OCI-LY7 (cell line): ENCODE results near the gene OSTC. TPM values are rescaled to one million over a fixed set of nuclear protein-coding genes. Genes with fewer than 3 reads are reported as not detected.

ENCODE experiments used
- BruUV-seq: library from RNA; stranded (reverse); fragments of 400-500 nt; replicated peaks from 2 replicates; lab custom pipeline; 2021; lab: Mats Ljungman, UMichigan
- CTCF ChIA-PET: fragments of 300-600 bp; sonication (Branson Sonifier 250); formaldehyde crosslinking; loops from one replicate; lab custom pipeline; 2022; ENCODE audit warnings: antibody characterized with exemption; ENCODE audit not compliant: unreplicated experiment; lab: Charles Lee
- POLR2A ChIA-PET: fragments of 300-600 bp; sonication (Branson Sonifier 250); formaldehyde crosslinking; loops from one replicate; lab custom pipeline; 2022; ENCODE audit warnings: antibody characterized with exemption; lab: Charles Lee
- DNase-seq: peaks from one replicate; pipeline ENCODE4 v3.0.0-alpha.2; 2015; ENCODE audit warnings: low spot score
- H2AFZ ChIP-seq: fragments of 200-600 bp; sonication (generic), shearing (Covaris generic); 2 replicates; pipeline ENCODE4 v1.6.1; 2014; ENCODE audit warnings: mild to moderate bottlenecking, antibody characterized with exemption, low read length, moderate library complexity
- H3K27ac ChIP-seq: fragments of 200-600 bp; sonication (generic); 2 replicates; pipeline ENCODE4 v1.5.1; 2014; ENCODE audit warnings: mixed run types, low read depth, mild to moderate bottlenecking, moderate library complexity, low read length, inconsistent platforms; ENCODE audit not compliant: poor library complexity, severe bottlenecking
- H3K36me3 ChIP-seq: fragments of 200-600 bp; sonication (generic); 2 replicates; pipeline ENCODE4 v1.6.1; 2014; ENCODE audit warnings: mild to moderate bottlenecking, antibody characterized with exemption, low read length, moderate library complexity, mixed read lengths; ENCODE audit not compliant: insufficient read depth
- H3K4me1 ChIP-seq: fragments of 200-600 bp; sonication (generic); 2 replicates; pipeline ENCODE4 v1.5.1; 2014; ENCODE audit warnings: mild to moderate bottlenecking, low read length; ENCODE audit not compliant: insufficient read depth, poor library complexity, severe bottlenecking
- H3K4me2 ChIP-seq: fragments of 200-600 bp; sonication (generic); 2 replicates; pipeline ENCODE4 v1.6.1; 2014; ENCODE audit warnings: mild to moderate bottlenecking, low read length
- H3K4me3 ChIP-seq: fragments of 200-600 bp; sonication (generic); 2 replicates; pipeline ENCODE4 v1.5.1; 2014; ENCODE audit warnings: mild to moderate bottlenecking, low read depth, low read length; ENCODE audit not compliant: poor library complexity, severe bottlenecking
- H3K79me2 ChIP-seq: fragments of 200-600 bp; sonication (generic); 2 replicates; pipeline ENCODE4 v1.6.1; 2016; ENCODE audit warnings: low read depth, mild to moderate bottlenecking, low read length, moderate library complexity, mixed read lengths; ENCODE audit not compliant: insufficient read depth
- H3K9me2 ChIP-seq: fragments of 200-600 bp; sonication (generic); 2 replicates; pipeline ENCODE4 v1.6.1; 2016; ENCODE audit warnings: mild to moderate bottlenecking, low read length, mixed read lengths; ENCODE audit not compliant: insufficient read depth
- H3K9me3 ChIP-seq: fragments of 200-600 bp; sonication (generic); 2 replicates; pipeline ENCODE4 v1.6.1; 2014; ENCODE audit warnings: mild to moderate bottlenecking, mixed run types, low read length, mixed read lengths
- H4K20me1 ChIP-seq: fragments of 200-600 bp; sonication (generic); 2 replicates; pipeline ENCODE4 v1.6.1; 2014; ENCODE audit warnings: mild to moderate bottlenecking, antibody characterized with exemption, low read length, moderate library complexity, mixed read lengths; ENCODE audit not compliant: insufficient read depth
- EZH2phosphoT487 ChIP-seq: fragments of 200-600 bp; sonication (generic); IDR thresholded peaks from 2 replicates; pipeline ENCODE4 v1.6.1; 2018; ENCODE audit warnings: low read depth, borderline replicate concordance, mild to moderate bottlenecking, mixed run types, antibody characterized with exemption, low read length, moderate library complexity, mixed read lengths
- intact Hi-C: fragments of 100-400 bp; cut with micrococcal nuclease; formaldehyde crosslinking; loops from one replicate; pipeline ENCODE4 v1.10.0; 2022; ENCODE audit not compliant: unreplicated experiment
- total RNA-seq, 2 experiments: library from RNA; depleted of rRNA in 1 of 2; stranded (reverse); fragments of >200 nt in 1 of 2; shearing (Covaris generic) in 1 of 2; gene quantifications; 2 replicates each; pipeline ENCODE4 v1.2.3, GENCODE V29; 2014 to 2022
- TF ChIP-seq, protein P1 (sequence below): fragments of 200-600 bp; sonication (generic); conservative IDR thresholded peaks from 2 replicates; pipeline ENCODE4 v1.5.1; 2014; ENCODE audit warnings: mild to moderate bottlenecking, antibody characterized with exemption, low read length, moderate library complexity, mixed read lengths

OSTC gene
- total RNA-seq, 2 experiments from 2014 or later: 78.4 to 110 TPM

DNA sequence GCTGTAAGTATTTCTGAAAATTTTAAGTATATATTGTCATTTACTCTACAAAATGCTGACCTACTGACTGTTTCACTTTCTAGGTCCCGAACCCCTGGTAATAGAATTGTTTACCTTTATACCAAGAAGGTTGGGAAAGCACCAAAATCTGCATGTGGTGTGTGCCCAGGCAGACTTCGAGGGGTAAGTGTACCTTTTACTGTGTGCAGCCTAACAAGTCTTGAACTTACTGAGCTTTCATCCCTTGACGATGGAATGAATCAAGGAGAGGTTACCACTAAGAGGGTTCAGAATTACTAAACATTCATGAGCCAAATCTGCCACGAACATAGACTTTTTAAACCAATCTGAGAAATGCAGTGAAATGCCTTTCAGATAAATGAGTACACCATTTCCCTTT is 28.4 kb upstream of the OSTC start:
- ChIA-PET CTCF (no interaction called here), POLR2A (interaction anchor here (2.1 to 2.7 kb wide), 2 partner anchors 9 to 30 kb away, joined by 12 to 24 read pairs; no protein-coding TSS in a partner anchor)
- Histone ChIP-seq H3K9me3 (no peaks in the 10 kb centered on the region; the same call in 1 of the 2 replicates), H2AFZ (no peak overlapping the region), H4K20me1 (peaks cover 30% of the 10 kb centered on the region), H3K9me2 (no peaks in the 10 kb centered on the region), H3K4me3 (peak overlapping the region; percentile 90), H3K4me2 (peak overlapping the region; percentile 84), H3K36me3 (peaks cover 64% of the 10 kb centered on the region), H3K27ac (no peak overlapping the region), H3K79me2 (peaks cover 60% of the 10 kb centered on the region), H3K4me1 (peaks cover 45% of the 10 kb centered on the region)
- BruUV-seq: no TSS peak
- no peak for DNase-seq
- intact Hi-C loops: no loop called here
- no peak for TF ChIP-seq EZH2phosphoT487
- TF ChIP-seq, protein P1, sequence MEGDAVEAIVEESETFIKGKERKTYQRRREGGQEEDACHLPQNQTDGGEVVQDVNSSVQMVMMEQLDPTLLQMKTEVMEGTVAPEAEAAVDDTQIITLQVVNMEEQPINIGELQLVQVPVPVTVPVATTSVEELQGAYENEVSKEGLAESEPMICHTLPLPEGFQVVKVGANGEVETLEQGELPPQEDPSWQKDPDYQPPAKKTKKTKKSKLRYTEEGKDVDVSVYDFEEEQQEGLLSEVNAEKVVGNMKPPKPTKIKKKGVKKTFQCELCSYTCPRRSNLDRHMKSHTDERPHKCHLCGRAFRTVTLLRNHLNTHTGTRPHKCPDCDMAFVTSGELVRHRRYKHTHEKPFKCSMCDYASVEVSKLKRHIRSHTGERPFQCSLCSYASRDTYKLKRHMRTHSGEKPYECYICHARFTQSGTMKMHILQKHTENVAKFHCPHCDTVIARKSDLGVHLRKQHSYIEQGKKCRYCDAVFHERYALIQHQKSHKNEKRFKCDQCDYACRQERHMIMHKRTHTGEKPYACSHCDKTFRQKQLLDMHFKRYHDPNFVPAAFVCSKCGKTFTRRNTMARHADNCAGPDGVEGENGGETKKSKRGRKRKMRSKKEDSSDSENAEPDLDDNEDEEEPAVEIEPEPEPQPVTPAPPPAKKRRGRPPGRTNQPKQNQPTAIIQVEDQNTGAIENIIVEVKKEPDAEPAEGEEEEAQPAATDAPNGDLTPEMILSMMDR: no peak

DNA sequence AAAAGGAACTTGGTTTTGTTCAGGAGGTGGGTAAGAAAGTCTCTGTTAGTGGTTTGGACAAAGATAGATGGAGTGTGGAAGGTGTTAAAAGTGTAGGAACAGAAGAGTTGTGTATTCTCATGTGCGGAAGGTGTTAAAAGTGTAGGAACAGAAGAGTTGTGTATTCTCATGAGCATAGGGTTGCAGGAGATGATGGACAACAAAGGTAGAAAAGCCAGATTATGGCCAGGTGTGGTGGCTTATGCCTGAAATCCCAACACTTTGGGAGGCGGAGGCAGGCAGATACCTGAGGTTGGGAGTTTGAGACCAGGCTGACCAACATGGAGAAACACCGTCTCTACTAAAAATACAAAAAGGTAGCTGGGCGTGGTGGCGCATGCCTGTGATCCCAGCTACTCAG is 27.6 kb upstream of the OSTC start:
- POLR2A ChIA-PET: interaction anchor here (1.5 kb wide), 1 partner anchor 27 kb away, joined by 5 read pairs; the partner anchor contains the start of gene OSTC
- DNase-seq: no peak
- Histone ChIP-seq H4K20me1 (peaks cover 30% of the 10 kb centered on the region), H3K9me2 (no peaks in the 10 kb centered on the region), H3K4me1 (peaks cover 45% of the 10 kb centered on the region), H3K9me3 (no peaks in the 10 kb centered on the region), H3K27ac (no peak overlapping the region), H3K79me2 (peaks cover 60% of the 10 kb centered on the region), H2AFZ (no peak overlapping the region), H3K36me3 (peaks cover 72% of the 10 kb centered on the region), H3K4me2 (peak overlapping the region; percentile 84), H3K4me3 (peak overlapping the region; percentile 90)
- no TSS peak for BruUV-seq
- CTCF ChIA-PET: no interaction called here
- intact Hi-C loops: no loop called here
- TF ChIP-seq EZH2phosphoT487: no peak
- TF ChIP-seq, protein P1: no peak

DNA sequence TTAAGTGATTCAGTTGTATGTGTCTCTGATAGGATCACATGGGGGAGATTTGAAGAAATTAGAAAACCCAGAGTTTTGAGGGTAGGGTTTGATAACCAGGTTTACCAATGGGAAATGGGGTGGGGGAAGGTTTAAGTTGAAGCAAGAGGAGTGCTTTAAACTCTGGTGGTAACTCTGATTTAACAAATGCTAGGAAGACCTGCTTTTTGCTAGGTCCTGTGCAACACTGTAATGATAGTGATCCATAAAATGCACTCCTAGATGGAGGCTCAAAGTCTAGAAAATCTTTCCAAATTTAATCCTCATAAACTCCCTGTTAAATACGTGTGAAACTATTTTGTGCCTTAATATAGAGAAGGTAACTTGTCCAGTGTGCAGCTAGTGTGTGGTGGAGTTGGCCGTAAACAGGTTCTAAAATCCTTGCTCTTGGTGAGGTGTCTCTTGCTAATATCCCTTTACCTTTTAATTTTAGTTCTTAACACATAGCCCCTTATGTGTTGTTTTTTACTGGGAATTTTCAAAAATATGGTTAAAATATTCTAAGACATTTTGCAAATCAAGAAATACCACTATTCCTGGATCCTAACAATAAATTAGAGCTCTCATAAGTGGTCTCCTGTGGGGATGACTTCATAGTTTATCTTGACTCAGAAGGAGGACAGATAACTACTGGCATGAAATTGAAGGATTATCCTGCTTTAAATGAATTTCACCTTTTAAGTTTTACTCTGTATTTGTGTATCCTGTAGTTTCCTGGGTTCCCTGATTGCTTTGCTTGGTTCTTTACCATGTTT is 25.9 kb upstream of the OSTC start:
- H3K36me3 ChIP-seq: peaks cover 89% of the 10 kb centered on the region
- CTCF ChIA-PET: no interaction called here
- H3K79me2 ChIP-seq: peaks cover 58% of the 10 kb centered on the region
- no peak for TF ChIP-seq EZH2phosphoT487
- TF ChIP-seq, protein P1: no peak
- no peak overlapping the region for H2AFZ ChIP-seq
- BruUV-seq: no TSS peak
- peak overlapping the region; percentile 84 for H3K4me2 ChIP-seq
- no peak overlapping the region for H3K27ac ChIP-seq
- no peaks in the 10 kb centered on the region for H3K9me3 ChIP-seq
- intact Hi-C loops: no loop called here
- peaks cover 35% of the 10 kb centered on the region for H4K20me1 ChIP-seq
- H3K4me1 ChIP-seq: peaks cover 38% of the 10 kb centered on the region
- H3K4me3 ChIP-seq: peak overlapping the region; percentile 90
- no peak for DNase-seq
- POLR2A ChIA-PET: interaction anchor here (0.5 to 1.5 kb wide), 8 partner anchors 11 to 1255 kb away, joined by 3 to 5 read pairs (median 3); partner anchors contain the start of gene OSTC
- no peaks in the 10 kb centered on the region for H3K9me2 ChIP-seq
